ENCODE results near the gene CYP26A1. TPM values are rescaled to one million over a fixed set of nuclear protein-coding genes. Genes with fewer than 3 reads are reported as not detected.

Gene CYP26A1
- polyA plus RNA-seq, 3 donors: 0.35 TPM; not detected in 2

DNA sequence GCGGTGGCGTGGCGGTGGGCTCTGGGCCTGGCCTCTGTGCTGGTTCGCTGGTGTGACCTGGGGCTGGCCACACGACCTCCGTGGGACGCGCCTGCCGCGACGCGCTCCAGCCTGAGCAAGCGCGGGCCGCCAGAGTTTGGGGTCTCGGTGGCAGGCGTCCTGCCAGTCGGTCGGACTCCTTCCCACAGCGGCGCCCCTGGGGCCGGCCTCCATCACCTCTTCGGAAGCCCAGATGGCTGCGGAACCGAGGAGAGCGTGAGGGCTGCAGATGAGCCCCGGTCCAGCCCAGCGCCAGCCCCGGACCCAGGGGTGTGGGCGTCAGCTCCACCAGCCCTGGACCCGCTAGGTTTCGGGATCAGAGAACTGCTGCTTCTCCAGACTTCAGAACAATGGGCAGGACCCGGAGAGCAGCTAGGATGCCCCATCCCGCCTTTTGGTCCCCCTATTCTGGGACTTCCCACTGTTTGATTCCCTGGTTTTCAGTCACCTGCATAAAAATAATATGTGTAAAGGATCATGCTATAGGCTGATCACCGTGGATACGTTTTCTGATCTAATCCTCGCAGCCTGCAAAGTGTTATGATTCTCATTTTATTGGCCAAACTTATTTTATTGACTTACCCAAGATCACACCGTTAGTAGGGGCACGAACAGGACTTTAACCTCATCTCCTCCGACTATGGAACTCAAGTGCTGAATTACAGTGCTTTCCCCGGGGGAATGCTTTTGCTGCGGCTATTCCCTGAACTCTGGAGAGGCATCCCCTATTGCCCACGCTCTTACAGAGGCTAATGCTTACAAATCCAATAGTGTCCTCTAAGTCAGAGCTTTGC is 10.3 kb upstream of the CYP26A1 start:
- DNase-seq (ENCODE audit: extremely low read depth in 1 of 11, low read depth in 9 of 11, low spot score in 4 of 11): no peak

DNA sequence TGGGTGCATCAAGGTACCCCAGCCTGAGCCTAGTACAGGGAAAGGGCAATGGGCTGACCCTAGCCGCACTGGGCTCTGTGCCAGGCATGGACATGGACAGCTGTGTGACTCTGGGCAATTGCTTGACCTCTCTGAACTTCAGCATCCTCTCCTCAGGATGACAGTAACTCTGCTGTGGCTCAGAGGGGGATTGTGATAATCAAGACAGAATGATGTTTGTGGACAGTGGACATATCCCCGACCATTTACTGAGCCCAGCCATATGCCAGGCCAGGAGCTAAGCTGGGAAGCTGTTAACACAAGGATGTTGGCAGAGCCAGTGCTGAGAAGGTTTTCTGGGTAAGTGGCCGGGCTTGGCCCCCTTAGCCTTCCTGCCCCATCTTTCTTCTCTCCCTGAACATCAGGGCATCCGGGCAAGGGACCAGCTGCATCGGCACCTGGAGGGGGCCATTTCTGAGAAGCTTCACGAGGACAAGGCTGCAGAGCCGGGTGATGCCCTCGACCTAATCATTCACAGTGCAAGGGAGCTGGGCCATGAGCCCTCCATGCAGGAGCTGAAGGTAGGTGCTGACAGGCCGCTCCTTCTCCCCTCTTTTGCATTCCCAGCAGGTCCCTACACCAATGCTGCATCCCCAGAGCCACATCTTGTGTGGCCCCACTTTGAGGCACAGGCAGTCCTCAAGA is 9.6 kb upstream of the CYP26A1 start:
- DNase-seq (ENCODE audit: extremely low read depth in 1 of 11, low read depth in 9 of 11, low spot score in 4 of 11): no peak

DNA sequence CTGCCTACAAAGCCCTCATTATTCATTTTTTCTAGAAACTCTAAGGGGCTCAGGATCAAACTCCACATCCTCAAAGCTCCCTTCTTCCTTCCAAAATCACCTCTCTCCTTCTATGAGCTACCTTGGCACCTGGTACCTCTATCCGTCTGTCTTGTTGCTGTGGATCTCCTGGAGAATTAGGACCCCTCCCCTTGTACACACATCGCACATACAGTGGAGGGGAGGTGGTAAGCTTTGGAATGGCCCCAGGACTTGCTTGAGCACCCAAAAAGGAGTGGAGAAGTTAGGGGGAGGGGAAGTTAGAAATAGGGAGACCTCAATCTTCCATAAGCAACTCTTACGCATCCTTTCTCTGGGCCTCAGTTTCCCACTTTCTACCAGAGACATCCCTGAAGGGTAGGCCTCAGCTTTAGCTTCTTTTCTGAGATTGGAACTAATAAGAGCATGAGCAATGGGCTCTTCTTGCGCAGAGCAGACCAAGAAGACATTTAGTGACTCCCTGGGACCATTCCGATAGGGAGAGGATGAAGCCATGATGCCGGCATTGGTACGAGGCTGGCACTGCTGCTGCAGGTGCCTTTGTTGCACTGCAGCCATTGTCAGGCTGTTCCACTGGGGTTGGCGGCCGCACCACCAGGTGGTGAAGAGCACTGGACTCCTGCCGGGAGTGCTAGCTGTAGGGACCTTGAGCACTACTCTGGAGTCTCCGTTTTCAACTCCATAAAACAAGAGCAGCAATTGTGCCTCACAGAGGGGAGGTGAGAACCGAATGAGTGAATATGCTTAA is 8.6 kb upstream of the CYP26A1 start:
- DNase-seq (ENCODE audit: extremely low read depth in 1 of 11, low read depth in 9 of 11, low spot score in 4 of 11): no peak

DNA sequence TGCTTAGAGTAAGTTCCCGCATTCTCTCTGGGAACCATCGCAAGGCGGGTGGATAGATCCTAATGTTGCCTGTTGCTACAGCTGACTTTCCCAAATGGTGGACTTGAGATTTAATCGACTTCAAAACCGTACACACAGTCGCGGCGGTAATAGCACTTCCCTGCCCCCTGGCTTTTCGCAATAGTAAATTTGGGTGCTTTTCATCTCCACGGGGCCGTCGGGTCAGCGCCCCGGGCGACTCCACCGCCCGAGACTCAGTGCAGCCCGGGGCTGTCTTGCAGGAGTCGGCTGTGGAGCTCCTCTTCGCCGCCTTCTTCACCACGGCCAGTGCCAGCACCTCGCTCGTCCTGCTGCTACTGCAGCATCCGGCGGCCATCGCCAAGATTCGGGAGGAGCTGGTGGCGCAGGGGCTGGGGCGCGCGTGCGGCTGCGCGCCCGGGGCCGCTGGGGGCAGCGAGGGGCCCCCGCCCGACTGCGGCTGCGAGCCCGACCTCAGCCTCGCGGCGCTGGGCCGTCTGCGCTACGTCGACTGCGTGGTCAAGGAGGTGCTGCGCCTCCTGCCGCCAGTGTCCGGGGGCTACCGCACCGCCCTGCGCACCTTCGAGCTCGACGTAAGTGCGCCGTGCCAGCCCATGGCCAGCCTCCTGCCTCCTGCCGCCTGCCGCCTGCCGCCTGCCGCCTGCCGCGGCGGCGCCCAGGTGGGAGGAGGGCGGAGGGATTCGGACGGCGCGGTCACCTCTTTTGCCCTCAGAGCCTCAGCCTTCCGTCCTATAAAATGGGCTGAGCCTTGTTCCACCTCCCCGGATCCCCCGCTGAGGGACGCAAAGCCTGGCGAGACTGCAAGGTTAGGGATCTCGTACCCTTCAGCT is 7.8 kb upstream of the CYP26A1 start:
- DNase-seq (ENCODE audit: extremely low read depth in 1 of 11, low read depth in 9 of 11, low spot score in 4 of 11): no peak

DNA sequence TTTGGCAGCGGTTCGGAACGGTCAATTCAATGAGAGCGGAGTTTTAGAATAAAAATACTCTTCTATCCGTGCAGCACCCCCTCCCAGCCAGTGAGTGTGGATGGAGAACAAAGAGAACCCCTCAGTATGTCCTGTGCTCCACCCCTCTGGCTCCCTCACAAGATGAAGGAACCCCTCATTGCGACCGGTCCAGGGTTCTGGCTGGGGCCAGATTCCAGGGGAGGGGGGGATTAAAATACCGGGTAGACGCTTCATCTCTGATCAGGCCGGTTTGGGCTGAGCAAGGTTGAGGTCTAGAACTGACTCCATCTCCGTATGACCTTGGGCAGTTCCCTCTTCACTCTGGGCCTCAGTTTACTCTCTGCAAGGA is 7.2 kb upstream of the CYP26A1 start:
- no peak for DNase-seq (ENCODE audit: extremely low read depth in 1 of 11, low read depth in 9 of 11, low spot score in 4 of 11)

DNA sequence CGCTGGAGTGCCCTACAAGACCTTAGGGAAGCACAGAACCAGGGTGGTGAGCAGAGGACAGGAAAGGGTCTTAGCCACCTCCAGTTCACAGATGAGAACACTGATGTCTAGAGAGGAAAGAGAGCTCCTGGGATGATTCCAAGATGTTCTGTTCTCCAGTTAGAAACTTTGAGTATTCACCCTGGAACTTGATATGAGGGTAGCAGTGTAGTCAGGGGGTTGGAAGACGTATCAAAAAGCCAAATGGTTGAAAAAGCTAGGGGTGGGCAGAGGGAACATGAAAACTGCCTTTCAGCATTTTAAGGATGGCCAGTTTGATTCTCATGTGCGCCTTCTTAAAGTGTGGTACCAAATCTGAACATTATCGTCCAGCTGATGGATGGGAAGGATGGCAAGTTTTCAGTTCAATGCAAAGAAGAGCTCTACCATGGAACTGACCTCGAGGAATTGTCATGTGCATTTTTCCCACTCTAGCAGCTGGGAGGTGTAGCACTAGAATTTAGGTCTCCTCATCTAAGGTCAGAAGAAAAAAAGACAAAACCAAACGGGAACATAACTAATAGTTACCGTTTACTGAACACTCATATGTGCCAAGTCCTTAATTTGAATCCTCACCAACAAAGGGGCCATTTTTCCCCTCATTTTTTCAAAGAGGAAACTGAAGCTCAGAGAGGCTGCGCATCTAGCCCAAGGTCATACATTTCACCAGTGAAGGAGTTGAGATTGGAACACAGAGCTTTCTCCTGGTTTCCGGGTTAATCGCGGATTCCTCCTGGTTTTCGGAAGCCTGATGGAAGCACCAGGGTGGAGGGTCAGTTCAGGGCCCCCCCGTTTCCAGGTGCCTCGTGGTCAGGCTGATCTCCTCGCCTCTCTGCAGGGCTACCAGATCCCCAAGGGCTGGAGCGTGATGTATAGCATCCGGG is 6.0 kb upstream of the CYP26A1 start:
- DNase-seq (ENCODE audit: extremely low read depth in 1 of 11, low read depth in 9 of 11, low spot score in 4 of 11): no peak

DNA sequence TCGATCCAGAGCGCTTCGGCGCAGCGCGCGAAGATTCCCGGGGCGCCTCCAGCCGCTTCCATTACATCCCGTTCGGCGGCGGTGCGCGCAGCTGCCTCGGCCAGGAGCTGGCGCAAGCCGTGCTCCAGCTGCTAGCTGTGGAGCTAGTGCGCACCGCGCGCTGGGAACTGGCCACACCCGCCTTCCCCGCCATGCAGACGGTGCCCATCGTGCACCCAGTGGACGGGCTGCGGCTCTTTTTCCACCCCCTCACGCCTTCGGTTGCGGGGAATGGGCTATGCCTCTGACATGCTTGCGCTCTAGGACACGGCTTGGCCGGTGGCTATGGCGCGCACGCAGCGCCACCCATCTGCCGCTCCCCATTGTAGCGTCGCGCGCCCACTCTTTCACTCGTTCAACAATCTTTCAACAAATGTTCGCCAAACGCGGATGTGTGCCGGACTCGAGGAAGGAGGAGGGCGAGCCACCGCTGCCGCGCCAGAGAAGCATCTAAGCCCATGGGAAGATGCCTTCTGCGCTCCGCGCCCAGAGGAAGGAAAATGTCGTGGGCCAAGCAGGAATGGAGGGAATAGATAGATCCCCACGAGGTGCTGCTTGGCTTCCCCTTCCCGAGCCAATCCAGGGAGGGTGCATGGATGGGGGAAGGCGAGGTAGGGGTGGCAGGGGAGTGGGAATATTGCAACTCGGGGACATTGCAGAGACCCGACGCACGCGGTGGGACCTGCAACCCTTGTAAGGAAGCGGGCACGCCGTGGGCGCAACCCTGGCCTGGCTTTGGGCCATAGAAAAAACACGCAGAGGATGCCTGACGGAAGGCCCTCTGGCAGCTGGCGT is 5.1 kb upstream of the CYP26A1 start:
- no peak for DNase-seq (ENCODE audit: extremely low read depth in 1 of 11, low read depth in 9 of 11, low spot score in 4 of 11)

DNA sequence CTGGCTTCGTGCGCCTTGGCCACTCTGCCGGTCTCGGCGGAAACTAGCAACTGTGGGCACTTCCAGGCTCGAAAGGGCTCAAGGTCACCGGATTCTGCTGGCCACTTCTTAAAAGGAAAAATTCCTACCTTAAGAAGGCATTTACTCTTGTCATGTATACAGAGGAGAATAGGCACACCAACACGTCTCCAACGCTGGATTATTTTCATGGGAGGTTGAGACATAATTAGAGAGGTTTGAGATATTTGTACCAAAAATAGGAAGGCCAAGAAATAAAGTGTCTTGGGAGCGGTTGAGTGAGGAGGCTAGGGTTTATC is 4.5 kb upstream of the CYP26A1 start:
- DNase-seq (ENCODE audit: extremely low read depth in 1 of 11, low read depth in 9 of 11, low spot score in 4 of 11): no peak

DNA sequence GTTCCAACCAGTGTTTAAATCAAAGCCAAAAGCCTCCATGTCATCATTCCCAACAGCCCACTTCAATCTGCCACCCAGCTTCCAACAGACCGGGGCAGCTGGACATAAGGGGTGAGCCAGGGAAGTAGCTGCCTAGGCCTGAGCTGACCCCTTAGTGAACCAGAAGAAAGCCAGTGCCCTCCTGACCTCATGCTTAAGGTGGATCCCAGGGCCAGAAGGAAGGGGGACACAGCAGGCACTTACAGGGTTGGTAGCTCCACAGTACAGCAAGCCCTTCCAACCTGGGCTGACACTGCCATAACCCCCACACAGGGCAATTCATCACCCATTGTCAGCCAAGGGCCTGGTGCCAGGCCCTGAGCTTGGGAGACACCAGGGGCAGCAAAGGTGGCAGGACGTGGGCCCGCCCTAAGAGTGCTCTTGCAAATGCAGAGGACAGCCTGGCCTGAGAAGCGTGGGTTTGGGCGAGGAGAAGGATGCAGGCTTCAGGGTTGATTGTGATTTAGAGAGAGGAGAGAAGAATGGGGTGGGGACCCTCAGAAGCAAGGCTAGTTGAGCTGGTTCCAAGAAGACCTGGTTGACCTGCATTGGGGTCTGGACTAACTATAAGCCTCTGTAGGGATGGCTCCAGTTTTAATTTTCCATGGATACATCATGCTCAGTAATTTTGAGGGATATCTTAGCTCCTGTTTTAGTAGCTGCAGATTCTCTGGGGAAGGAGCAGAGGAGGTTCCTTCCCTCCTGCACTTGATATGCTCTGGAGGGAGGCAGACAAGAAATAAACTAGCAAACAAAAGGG is 3.1 kb upstream of the CYP26A1 start:
- DNase-seq (ENCODE audit: extremely low read depth in 1 of 11, low read depth in 9 of 11, low spot score in 4 of 11): no peak

DNA sequence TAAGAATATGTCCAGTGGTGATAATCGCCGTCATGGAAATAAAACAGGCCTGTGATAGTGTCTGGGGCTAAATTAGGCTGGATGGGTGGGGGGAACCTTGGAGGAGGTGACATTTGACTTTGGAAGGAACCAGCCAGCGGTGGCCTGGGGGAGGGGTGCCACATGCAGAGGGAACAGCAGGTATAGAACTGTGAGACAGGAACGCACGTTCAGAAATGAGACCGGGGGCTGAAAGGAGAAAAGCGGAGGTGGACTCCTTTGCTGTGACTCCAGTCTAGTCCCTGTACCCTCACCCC is 2.6 kb upstream of the CYP26A1 start:
- DNase-seq (ENCODE audit: extremely low read depth in 1 of 11, low read depth in 9 of 11, low spot score in 4 of 11): no peak

DNA sequence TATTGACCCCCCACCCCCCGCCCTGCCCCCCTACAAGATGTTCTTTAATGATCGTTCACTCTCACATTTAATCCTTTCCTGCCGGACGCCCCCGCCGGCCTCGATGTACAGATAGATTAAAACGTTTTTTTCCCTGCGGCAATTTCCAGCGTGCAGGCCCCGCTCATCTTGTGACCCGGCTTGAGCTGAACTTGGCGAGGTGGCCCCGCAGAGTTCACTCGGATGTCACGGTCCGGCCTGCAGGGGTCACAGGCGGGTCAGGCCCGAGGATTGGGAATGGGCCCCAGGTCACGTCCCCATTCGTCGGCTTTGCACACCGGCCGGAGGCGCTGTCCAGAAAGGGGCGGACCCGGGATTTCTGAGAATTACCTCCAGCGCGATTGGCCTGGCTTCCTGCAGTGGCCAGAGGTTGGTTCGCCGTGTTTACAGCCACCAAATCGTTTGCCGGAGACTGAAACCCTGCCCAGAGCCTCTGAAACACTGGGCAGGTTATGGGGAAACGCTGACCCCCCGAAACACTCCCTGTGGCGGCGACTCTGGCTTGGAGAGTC is 1.9 kb upstream of the CYP26A1 start:
- no peak for DNase-seq (ENCODE audit: extremely low read depth in 1 of 11, low read depth in 9 of 11, low spot score in 4 of 11)

DNA sequence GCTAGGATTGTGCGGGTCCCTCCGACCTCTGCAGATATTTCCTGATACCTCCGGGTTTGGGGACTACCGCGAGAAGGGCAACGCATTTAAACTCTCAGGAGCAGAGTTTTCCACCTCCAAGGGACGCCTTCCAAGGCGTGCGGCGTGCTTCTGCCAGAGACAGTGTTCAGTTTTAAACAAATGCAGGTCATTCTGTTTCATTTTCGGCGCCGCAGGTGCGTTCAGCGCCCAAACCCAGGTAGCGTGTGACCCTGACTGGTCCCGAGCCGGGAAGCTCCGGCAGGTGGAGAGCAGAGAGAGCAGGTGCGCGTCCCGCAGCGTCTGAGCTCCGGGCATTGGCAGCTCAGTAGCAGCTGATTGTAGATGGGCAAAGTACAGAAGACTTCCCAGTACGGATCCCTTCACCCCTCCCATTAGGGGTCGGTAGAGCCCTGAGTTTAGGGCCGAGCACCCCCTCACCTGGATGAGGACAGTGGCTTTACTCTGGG is 1.4 kb upstream of the CYP26A1 start:
- DNase-seq (ENCODE audit: extremely low read depth in 1 of 11, low read depth in 9 of 11, low spot score in 4 of 11): no peak

DNA sequence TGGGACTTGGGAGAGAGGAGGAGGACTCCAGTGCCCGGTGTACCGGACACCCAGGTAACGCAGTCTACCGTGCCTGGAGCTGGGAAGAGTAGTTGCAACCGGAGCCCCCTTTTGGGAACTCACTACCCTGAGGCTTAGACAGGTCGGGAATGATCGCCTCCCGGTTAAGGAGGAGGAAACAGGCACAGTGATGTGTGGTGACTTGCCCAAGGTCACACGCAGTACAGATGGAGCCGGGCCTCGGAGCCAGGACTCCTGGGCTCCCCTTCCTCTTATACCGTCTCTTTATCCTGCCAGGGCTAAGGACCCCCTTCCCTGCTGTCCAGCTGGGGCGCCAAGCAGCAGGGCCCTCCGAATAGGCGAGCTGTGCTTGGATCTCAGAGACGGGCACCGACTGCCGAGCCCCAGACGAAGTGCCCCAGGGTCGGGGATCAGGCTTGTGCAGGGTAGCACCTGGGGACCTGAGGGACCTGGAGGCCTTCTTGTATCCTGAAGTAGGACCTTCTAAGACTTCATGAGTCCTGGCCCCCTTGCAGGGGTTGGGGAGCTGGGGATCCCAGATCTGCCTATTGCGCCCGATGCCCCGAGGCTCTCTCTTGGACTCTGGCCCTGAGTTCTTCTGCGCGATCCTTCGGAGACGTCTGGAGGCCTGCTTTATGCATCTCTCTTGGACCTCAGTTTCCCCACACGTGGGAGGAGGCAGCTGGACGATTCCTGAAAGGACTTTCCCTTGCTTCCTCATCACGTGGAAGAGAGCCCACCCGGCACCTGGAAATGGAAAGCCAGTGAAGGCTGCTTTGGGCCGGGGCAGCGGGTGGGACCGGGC is 767 bp upstream of the CYP26A1 start:
- no peak for DNase-seq (ENCODE audit: extremely low read depth in 1 of 11, low read depth in 9 of 11, low spot score in 4 of 11)

DNA sequence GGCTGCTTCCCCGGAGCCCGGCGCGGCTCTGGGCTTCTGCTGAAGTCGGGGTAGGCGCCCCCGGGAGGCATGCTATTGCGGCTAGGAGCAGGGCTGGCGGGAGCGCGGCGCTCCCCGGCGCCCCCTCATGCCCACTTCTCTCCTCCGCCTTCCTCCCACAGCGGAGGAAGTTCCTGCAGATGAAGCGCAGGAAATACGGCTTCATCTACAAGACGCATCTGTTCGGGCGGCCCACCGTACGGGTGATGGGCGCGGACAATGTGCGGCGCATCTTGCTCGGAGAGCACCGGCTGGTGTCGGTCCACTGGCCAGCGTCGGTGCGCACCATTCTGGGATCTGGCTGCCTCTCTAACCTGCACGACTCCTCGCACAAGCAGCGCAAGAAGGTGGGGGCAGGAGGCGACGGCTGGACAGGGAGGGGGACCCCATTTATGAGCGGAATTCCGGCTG is 479 bp downstream of the CYP26A1 start:
- DNase-seq (ENCODE audit: extremely low read depth in 1 of 11, low read depth in 9 of 11, low spot score in 4 of 11): no peak

DNA sequence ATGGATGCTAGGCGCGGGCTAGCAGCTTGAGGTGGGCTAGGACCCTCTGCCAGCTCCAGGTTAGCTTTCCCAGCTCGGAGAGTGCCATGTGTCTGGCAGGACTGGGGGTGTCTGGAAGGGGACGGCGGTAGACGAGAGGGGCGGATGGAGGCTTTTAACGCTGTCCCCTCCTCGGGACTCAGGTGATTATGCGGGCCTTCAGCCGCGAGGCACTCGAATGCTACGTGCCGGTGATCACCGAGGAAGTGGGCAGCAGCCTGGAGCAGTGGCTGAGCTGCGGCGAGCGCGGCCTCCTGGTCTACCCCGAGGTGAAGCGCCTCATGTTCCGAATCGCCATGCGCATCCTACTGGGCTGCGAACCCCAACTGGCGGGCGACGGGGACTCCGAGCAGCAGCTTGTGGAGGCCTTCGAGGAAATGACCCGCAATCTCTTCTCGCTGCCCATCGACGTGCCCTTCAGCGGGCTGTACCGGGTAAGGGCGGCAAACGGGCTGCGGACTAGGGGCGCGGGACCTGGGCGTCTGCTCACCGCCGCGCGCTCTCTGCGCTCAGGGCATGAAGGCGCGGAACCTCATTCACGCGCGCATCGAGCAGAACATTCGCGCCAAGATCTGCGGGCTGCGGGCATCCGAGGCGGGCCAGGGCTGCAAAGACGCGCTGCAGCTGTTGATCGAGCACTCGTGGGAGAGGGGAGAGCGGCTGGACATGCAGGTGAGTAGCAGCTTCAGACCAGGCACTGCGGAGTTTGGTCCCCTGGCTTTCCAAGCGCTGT is 1.1 kb downstream of the CYP26A1 start:
- DNase-seq (ENCODE audit: extremely low read depth in 1 of 11, low read depth in 9 of 11, low spot score in 4 of 11): no peak
